HepG2 (cell line): ENCODE results near the gene MMUT. TPM values are rescaled to one million over a fixed set of nuclear protein-coding genes. Genes with fewer than 3 reads are reported as not detected.

ENCODE experiments used
- HMGXB4 ChIP-seq, 2 experiments: sonication (generic) in 1 of 2; formaldehyde crosslinking in 1 of 2; IDR thresholded peaks; 2 replicates each; pipeline versions ENCODE4 v1.4.0 to v1.6.1; 2018 to 2020; ENCODE audit warnings: missing genetic modification reagents in 2 of 2, borderline replicate concordance in 1 of 2, low read depth in 1 of 2, mild to moderate bottlenecking in 1 of 2, missing biosample characterization in 1 of 2
- KMT2B ChIP-seq: IDR thresholded peaks from 2 replicates; pipeline ENCODE4 v1.6.1; 2016; ENCODE audit warnings: missing genetic modification reagents, missing compliant biosample characterization
- MYC ChIP-seq: sonication (generic); formaldehyde crosslinking; IDR thresholded peaks from 2 replicates; pipeline ENCODE4 v1.9.0; 2021; ENCODE audit warnings: missing genetic modification reagents, borderline replicate concordance
- MZF1 ChIP-seq: sonication (generic); formaldehyde crosslinking; IDR thresholded peaks from 2 replicates; pipeline ENCODE4 v1.8.1; 2023; ENCODE audit warnings: mild to moderate bottlenecking, missing genetic modification reagents, borderline replicate concordance
- NFKB2 ChIP-seq: sonication (generic); formaldehyde crosslinking; IDR thresholded peaks from 2 replicates; pipeline ENCODE4 v1.4.0; 2020; ENCODE audit warnings: missing genetic modification reagents, borderline replicate concordance
- NR2C2 ChIP-seq: sonication (generic); formaldehyde crosslinking; IDR thresholded peaks from 2 replicates; pipeline ENCODE4 v1.4.0; 2020; ENCODE audit warnings: missing genetic modification reagents, mild to moderate bottlenecking, moderate library complexity, borderline replicate concordance
- PRMT3 ChIP-seq: sonication (generic); formaldehyde crosslinking; IDR thresholded peaks from 2 replicates; pipeline ENCODE4 v1.8.1; 2022; ENCODE audit warnings: low read depth, mild to moderate bottlenecking, moderate library complexity, missing genetic modification reagents, borderline replicate concordance
- SNAPC4 ChIP-seq: sonication (generic); formaldehyde crosslinking; IDR thresholded peaks from 2 replicates; pipeline ENCODE4 v1.4.0; 2020; ENCODE audit warnings: mild to moderate bottlenecking, missing genetic modification reagents
- TBP ChIP-seq: sonication (generic); formaldehyde crosslinking; IDR thresholded peaks from 2 replicates; pipeline ENCODE4 v1.5.0; 2020; ENCODE audit warnings: missing genetic modification reagents
- ZBTB14 ChIP-seq: sonication (generic); formaldehyde crosslinking; IDR thresholded peaks from 2 replicates; pipeline ENCODE4 v1.4.0; 2020; ENCODE audit warnings: missing genetic modification reagents
- ZBTB26 ChIP-seq: IDR thresholded peaks from 2 replicates; pipeline ENCODE4 v1.6.1; 2016; ENCODE audit warnings: missing compliant biosample characterization, missing genetic modification reagents, borderline replicate concordance
- ZNF160 ChIP-seq: sonication (generic); formaldehyde crosslinking; IDR thresholded peaks from 2 replicates; pipeline ENCODE4 v1.8.0; 2022; ENCODE audit warnings: mild to moderate bottlenecking, inconsistent platforms, missing genetic modification reagents
- ZNF180 ChIP-seq: sonication (generic); formaldehyde crosslinking; IDR thresholded peaks from 2 replicates; pipeline ENCODE4 v1.4.0; 2020; ENCODE audit warnings: low read depth, missing genetic modification reagents, borderline replicate concordance
- polyA plus RNA-seq, 8 experiments: library from polyadenylated mRNA; depleted of rRNA in 3 of 8; stranded (reverse) in 7 of 8; unstranded in 1 of 8; fragments of >200 nt; fragmentation: Illumina TruSeq in 4 of 8; extraction: Trizol in 4 of 8; gene quantifications; 2 replicates each; pipeline versions ENCODE4 v1.2.1 to v1.2.3, GENCODE V29; 2011 to 2016; ENCODE audit warnings: low read depth in 4 of 8, missing spikeins in 1 of 8, mixed read lengths in 1 of 8; ENCODE audit not compliant: insufficient read depth in 1 of 8
- total RNA-seq, 5 experiments: library from RNA; depleted of rRNA; stranded (reverse); fragments of >200 nt; fragmentation: Illumina TruSeq; extraction: Trizol; gene quantifications; 2 replicates each; pipeline ENCODE4 v1.2.3, GENCODE V29; 2016; ENCODE audit warnings: low read depth in 1 of 5

Gene MMUT
- total and polyA plus RNA-seq, 2 of the 13 experiments (the other 11 are each of a cell fraction or from before 2014, with no cell fraction given), result 16.1 to 20.5 TPM

- TF ChIP-seq ZBTB14 (CRISPR knock-in tag), result no peak
- TF ChIP-seq PRMT3 (CRISPR knock-in tag), result 0 out of 2 replicates have a peak, but pooled peaks have one; percentile 1
- no peak for TF ChIP-seq SNAPC4 (CRISPR knock-in tag)
- TF ChIP-seq NFKB2 (CRISPR knock-in tag), result no peak
- TF ChIP-seq ZNF160, result 0 out of 2 replicates have a peak, but pooled peaks have one; percentile 6
- no peak for TF ChIP-seq HMGXB4 (CRISPR knock-in tag; IDR thresholded peaks at IDR 0.05; ENCODE audit: borderline replicate concordance in 1 of 2, low read depth in 1 of 2)
- no peak for TF ChIP-seq MYC (CRISPR knock-in tag)
- TF ChIP-seq ZBTB26 (CRISPR knock-in tag), result no peak
- 0 out of 2 replicates have a peak, but pooled peaks have one; percentile 13 for TF ChIP-seq ZNF180
- TF ChIP-seq NR2C2 (CRISPR knock-in tag), result no peak
- no peak for TF ChIP-seq MZF1 (CRISPR knock-in tag)
- no peak for TF ChIP-seq TBP (CRISPR knock-in tag)
- TF ChIP-seq KMT2B (CRISPR knock-in tag), result no peak
- TF ChIP-seq, all 625 proteins: peak for 5
Measured at GRCh38 chr6:49462599-49462926, 490 bp downstream of the MMUT start (continued).
